SU-DHL-6 (cell line): Measurements from ENCODE around the gene DICER1.

Source experiments
- H2AFZ ChIP-seq: fragments of 200-600 bp; sonication (generic); 2 replicates; pipeline ENCODE4 v1.6.1; 2014; ENCODE audit warnings: low read depth, mild to moderate bottlenecking, moderate library complexity, mixed read lengths, antibody characterized with exemption, low read length; ENCODE audit not compliant: severe bottlenecking
- H3F3A ChIP-seq: fragments of 200-600 bp; shearing (Covaris generic); 2 replicates; pipeline ENCODE4 v1.6.0; 2016; ENCODE audit warnings: antibody characterized with exemption, mild to moderate bottlenecking; ENCODE audit not compliant: insufficient read depth
- H3K27ac ChIP-seq: fragments of 200-600 bp; sonication (generic); 2 replicates; pipeline ENCODE4 v1.5.1; 2016; ENCODE audit warnings: low read depth, mild to moderate bottlenecking, low read length, moderate library complexity, mixed read lengths
- H3K27me3 ChIP-seq: fragments of 200-600 bp; sonication (generic), shearing (Covaris generic); 2 replicates; pipeline ENCODE4 v1.6.0; 2014; ENCODE audit warnings: mild to moderate bottlenecking, low read length
- H3K36me3 ChIP-seq: fragments of 200-600 bp; sonication (generic); 2 replicates; pipeline ENCODE4 v1.6.1; 2014; ENCODE audit warnings: mild to moderate bottlenecking, low read length, mixed read lengths
- H3K4me2 ChIP-seq: fragments of 300-600, 200-600 bp; shearing (Covaris generic), sonication (generic); 2 replicates; pipeline ENCODE4 v1.6.0; 2014; ENCODE audit warnings: low read length, low read depth, mild to moderate bottlenecking; ENCODE audit not compliant: poor library complexity, severe bottlenecking
- H3K4me3 ChIP-seq: fragments of 200-600 bp; sonication (generic); 2 replicates; pipeline ENCODE4 v1.5.1; 2014; ENCODE audit warnings: antibody characterized with exemption, low read length, mild to moderate bottlenecking, mixed read lengths; ENCODE audit not compliant: insufficient read depth, poor library complexity, severe bottlenecking
- H3K79me2 ChIP-seq: fragments of 200-600 bp; sonication (generic); 2 replicates; pipeline ENCODE4 v1.6.1; 2014; ENCODE audit warnings: mild to moderate bottlenecking, low read length, moderate library complexity; ENCODE audit not compliant: insufficient read depth
- H3K9ac ChIP-seq: fragments of 200-600 bp; sonication (generic); 2 replicates; pipeline ENCODE4 v1.7.0; 2014; ENCODE audit warnings: mild to moderate bottlenecking, low read length
- H3K9me2 ChIP-seq: fragments of 200-600 bp; sonication (generic); replicated peaks from 2 replicates; pipeline ENCODE4 v1.6.1; 2014; ENCODE audit warnings: low read length; ENCODE audit not compliant: insufficient read depth
- H3K9me3 ChIP-seq: fragments of 200-600 bp; sonication (generic); 2 replicates; pipeline ENCODE4 v1.6.1; 2014; ENCODE audit warnings: low read length, mixed read lengths; ENCODE audit not compliant: insufficient read depth
- H4K20me1 ChIP-seq: fragments of 200-600 bp; sonication (generic); 2 replicates; pipeline ENCODE4 v1.6.1; 2014; ENCODE audit warnings: low read depth, mild to moderate bottlenecking, antibody characterized with exemption, low read length, moderate library complexity, mixed read lengths
- CTCF ChIP-seq: fragments of 200-600 bp; sonication (generic); IDR thresholded peaks from one replicate; pipeline ENCODE4 v1.5.1; 2017; ENCODE audit warnings: antibody characterized with exemption, mild to moderate bottlenecking, low read length, moderate library complexity; ENCODE audit not compliant: insufficient read depth, poor library complexity, severe bottlenecking
- EZH2phosphoT487 ChIP-seq: fragments of 200-600 bp; sonication (generic), shearing (Covaris generic); conservative IDR thresholded peaks from 2 replicates; pipeline ENCODE4 v1.6.1; 2018; ENCODE audit warnings: mild to moderate bottlenecking, antibody characterized with exemption, low read length, moderate library complexity, mixed read lengths

The DICER1 gene

DNA sequence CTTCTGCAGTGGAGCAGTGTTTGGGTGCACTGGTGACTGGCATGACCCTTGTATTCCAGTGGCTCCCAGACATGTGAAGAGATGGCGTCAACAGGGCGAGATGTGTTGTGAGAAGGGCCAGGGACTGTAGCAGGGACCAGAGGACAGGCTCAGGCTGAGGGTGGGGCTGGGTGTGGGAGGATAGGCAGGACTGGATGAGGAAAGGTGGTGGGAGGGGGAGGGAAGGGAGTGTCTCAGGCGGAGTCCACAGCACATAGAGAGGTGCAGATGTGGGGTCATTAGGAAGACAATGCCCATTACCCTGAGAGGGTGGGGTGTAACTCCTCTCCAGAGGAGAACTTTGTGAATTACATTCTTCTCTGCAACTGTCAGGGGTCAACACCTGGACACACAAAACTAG lies 78.5 kb downstream of the DICER1 start:
- Histone ChIP-seq H2AFZ (no peak overlapping the region), H3K27ac (no peak overlapping the region), H3K27me3 (no peaks in the 10 kb centered on the region), H3K4me2 (no peak overlapping the region), H3K36me3 (no peaks in the 10 kb centered on the region), H4K20me1 (no peaks in the 10 kb centered on the region), H3K4me3 (no peak overlapping the region), H3K9me3 (no peaks in the 10 kb centered on the region), H3K79me2 (no peaks in the 10 kb centered on the region), H3K9me2 (no peaks in the 10 kb centered on the region), H3F3A (no peaks in the 10 kb centered on the region), H3K9ac (no peak overlapping the region)
- no peak for TF ChIP-seq EZH2phosphoT487
- TF ChIP-seq CTCF = no peak

DNA sequence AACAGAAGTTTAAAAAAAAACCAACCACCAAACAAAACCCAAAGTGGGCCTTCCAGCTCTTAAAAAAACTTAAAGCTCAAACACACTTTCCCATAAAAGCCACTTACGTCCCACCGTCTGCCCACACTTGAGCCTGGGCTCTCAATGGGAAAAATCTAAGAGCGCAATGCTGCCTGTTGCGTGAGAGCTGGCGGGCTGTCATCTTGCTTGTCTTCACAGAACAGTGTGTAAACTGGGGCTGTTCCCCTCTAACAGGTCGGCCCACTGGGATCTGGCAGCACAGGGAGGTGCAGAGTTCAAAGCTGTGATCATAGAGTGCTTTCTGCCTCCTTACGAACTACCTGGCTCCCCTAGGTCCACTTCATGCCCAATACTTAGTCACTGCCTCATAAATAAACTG lies 80.0 kb downstream of the DICER1 start:
- H3K4me2 ChIP-seq = no peak overlapping the region
- no peak overlapping the region for H2AFZ ChIP-seq
- H3K9me3 ChIP-seq = no peaks in the 10 kb centered on the region
- H3K4me3 ChIP-seq = no peak overlapping the region
- TF ChIP-seq CTCF (no peak), EZH2phosphoT487 (no peak)
- no peak overlapping the region for H3K27ac ChIP-seq
- H3K9ac ChIP-seq = no peak overlapping the region
- no peaks in the 10 kb centered on the region for H3K36me3 ChIP-seq
- H3K79me2 ChIP-seq = no peaks in the 10 kb centered on the region
- H3K27me3 ChIP-seq = no peaks in the 10 kb centered on the region
- H3F3A ChIP-seq = no peaks in the 10 kb centered on the region
- no peaks in the 10 kb centered on the region for H3K9me2 ChIP-seq
- H4K20me1 ChIP-seq = no peaks in the 10 kb centered on the region

- Histone ChIP-seq H3K27me3 (no peaks in the 10 kb centered on the region), H3F3A (no peaks in the 10 kb centered on the region), H3K9me3 (no peaks in the 10 kb centered on the region), H3K27ac (no peak overlapping the region), H4K20me1 (no peaks in the 10 kb centered on the region), H3K9me2 (no peaks in the 10 kb centered on the region), H3K4me2 (no peak overlapping the region), H3K9ac (no peak overlapping the region), H3K79me2 (no peaks in the 10 kb centered on the region), H2AFZ (no peak overlapping the region), H3K36me3 (no peaks in the 10 kb centered on the region), H3K4me3 (no peak overlapping the region)
- TF ChIP-seq EZH2phosphoT487 = no peak
- TF ChIP-seq CTCF = no peak
Measured at GRCh38 chr14:95075789-95076188, 81.5 kb downstream of the DICER1 start.

- no peaks in the 10 kb centered on the region for H3K9me2 ChIP-seq
- H3K4me3 ChIP-seq = no peak overlapping the region
- no peaks in the 10 kb centered on the region for H3K9me3 ChIP-seq
- no peak overlapping the region for H3K4me2 ChIP-seq
- TF ChIP-seq CTCF (no peak), EZH2phosphoT487 (no peak)
- no peaks in the 10 kb centered on the region for H3K27me3 ChIP-seq
- no peak overlapping the region for H2AFZ ChIP-seq
- H3K79me2 ChIP-seq = no peaks in the 10 kb centered on the region
- H3K36me3 ChIP-seq = no peaks in the 10 kb centered on the region
- no peaks in the 10 kb centered on the region for H4K20me1 ChIP-seq
- no peak overlapping the region for H3K27ac ChIP-seq
- no peaks in the 10 kb centered on the region for H3F3A ChIP-seq
- H3K9ac ChIP-seq = no peak overlapping the region
Measured at GRCh38 chr14:95073947-95074346, 83.4 kb downstream of the DICER1 start.
